ENCODE measurements around the gene SFSWAP. TPM values are rescaled to one million over a fixed set of nuclear protein-coding genes. Genes with fewer than 3 reads are reported as not detected.

Gene SFSWAP
- polyA plus RNA-seq, 1 donor from 2014 or later = 56.6 TPM

GRCh38 chr12:131753005-131753404 is 42.1 kb downstream of the SFSWAP start:
- H3K27ac ChIP-seq (ENCODE audit: low read length) = no peak overlapping the region
- H3K36me3 ChIP-seq (ENCODE audit: insufficient read depth, low read length) = peaks cover 11% of the 10 kb centered on the region
- TF ChIP-seq, protein P1, sequence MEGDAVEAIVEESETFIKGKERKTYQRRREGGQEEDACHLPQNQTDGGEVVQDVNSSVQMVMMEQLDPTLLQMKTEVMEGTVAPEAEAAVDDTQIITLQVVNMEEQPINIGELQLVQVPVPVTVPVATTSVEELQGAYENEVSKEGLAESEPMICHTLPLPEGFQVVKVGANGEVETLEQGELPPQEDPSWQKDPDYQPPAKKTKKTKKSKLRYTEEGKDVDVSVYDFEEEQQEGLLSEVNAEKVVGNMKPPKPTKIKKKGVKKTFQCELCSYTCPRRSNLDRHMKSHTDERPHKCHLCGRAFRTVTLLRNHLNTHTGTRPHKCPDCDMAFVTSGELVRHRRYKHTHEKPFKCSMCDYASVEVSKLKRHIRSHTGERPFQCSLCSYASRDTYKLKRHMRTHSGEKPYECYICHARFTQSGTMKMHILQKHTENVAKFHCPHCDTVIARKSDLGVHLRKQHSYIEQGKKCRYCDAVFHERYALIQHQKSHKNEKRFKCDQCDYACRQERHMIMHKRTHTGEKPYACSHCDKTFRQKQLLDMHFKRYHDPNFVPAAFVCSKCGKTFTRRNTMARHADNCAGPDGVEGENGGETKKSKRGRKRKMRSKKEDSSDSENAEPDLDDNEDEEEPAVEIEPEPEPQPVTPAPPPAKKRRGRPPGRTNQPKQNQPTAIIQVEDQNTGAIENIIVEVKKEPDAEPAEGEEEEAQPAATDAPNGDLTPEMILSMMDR (IDR thresholded peaks at IDR 0.05; ENCODE audit: poor library complexity, severe bottlenecking) = no peak
- TF ChIP-seq EZH2 (IDR thresholded peaks at IDR 0.05; ENCODE audit: borderline replicate concordance, insufficient read depth, low read length, poor library complexity, severe bottlenecking) (no peak), SMC3 (conservative IDR thresholded peaks at IDR 0.05; ENCODE audit: poor library complexity) (no peak), TAF1 (IDR thresholded peaks at IDR 0.05; ENCODE audit: low read depth) (no peak), MXI1 (conservative IDR thresholded peaks at IDR 0.05; ENCODE audit: poor library complexity, severe bottlenecking) (no peak), EP300 (conservative IDR thresholded peaks at IDR 0.05; ENCODE audit: poor library complexity, severe bottlenecking) (no peak), RAD21 (conservative IDR thresholded peaks at IDR 0.05) (no peak), POLR2AphosphoS5 (IDR thresholded peaks at IDR 0.05) (no peak)
- TF ChIP-seq, protein P2, sequence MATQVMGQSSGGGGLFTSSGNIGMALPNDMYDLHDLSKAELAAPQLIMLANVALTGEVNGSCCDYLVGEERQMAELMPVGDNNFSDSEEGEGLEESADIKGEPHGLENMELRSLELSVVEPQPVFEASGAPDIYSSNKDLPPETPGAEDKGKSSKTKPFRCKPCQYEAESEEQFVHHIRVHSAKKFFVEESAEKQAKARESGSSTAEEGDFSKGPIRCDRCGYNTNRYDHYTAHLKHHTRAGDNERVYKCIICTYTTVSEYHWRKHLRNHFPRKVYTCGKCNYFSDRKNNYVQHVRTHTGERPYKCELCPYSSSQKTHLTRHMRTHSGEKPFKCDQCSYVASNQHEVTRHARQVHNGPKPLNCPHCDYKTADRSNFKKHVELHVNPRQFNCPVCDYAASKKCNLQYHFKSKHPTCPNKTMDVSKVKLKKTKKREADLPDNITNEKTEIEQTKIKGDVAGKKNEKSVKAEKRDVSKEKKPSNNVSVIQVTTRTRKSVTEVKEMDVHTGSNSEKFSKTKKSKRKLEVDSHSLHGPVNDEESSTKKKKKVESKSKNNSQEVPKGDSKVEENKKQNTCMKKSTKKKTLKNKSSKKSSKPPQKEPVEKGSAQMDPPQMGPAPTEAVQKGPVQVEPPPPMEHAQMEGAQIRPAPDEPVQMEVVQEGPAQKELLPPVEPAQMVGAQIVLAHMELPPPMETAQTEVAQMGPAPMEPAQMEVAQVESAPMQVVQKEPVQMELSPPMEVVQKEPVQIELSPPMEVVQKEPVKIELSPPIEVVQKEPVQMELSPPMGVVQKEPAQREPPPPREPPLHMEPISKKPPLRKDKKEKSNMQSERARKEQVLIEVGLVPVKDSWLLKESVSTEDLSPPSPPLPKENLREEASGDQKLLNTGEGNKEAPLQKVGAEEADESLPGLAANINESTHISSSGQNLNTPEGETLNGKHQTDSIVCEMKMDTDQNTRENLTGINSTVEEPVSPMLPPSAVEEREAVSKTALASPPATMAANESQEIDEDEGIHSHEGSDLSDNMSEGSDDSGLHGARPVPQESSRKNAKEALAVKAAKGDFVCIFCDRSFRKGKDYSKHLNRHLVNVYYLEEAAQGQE (IDR thresholded peaks at IDR 0.05; ENCODE audit: borderline replicate concordance) = no peak
- H3K9me3 ChIP-seq (ENCODE audit: low read length) = no peaks in the 10 kb centered on the region
- H3K79me2 ChIP-seq (replicated peaks; ENCODE audit: insufficient read depth, low read length) = no peaks in the 10 kb centered on the region
- H3K9ac ChIP-seq (ENCODE audit: low read length) = no peak overlapping the region
- no peaks in the 10 kb centered on the region for H4K20me1 ChIP-seq (ENCODE audit: insufficient read depth)
- H3K27me3 ChIP-seq (ENCODE audit: insufficient read depth, low read depth, low read length) = no peaks in the 10 kb centered on the region
- H3K9me2 ChIP-seq (ENCODE audit: insufficient read depth, low read length) = no peaks in the 10 kb centered on the region
- H3K4me3 ChIP-seq (ENCODE audit: low read length) = no peak overlapping the region
- H2AFZ ChIP-seq (ENCODE audit: low read depth, low read length) = no peak overlapping the region
- H3K4me2 ChIP-seq (ENCODE audit: low read length) = no peak overlapping the region
- H3F3A ChIP-seq (ENCODE audit: insufficient read depth, low read length, poor library complexity, severe bottlenecking) = no peaks in the 10 kb centered on the region

- Histone ChIP-seq H3K9me2 (ENCODE audit: insufficient read depth, low read length) (no peaks in the 10 kb centered on the region), H4K20me1 (ENCODE audit: insufficient read depth) (no peaks in the 10 kb centered on the region), H3K36me3 (ENCODE audit: insufficient read depth, low read length) (peaks cover 11% of the 10 kb centered on the region), H3F3A (ENCODE audit: insufficient read depth, low read length, poor library complexity, severe bottlenecking) (no peaks in the 10 kb centered on the region), H2AFZ (ENCODE audit: low read depth, low read length) (no peak overlapping the region), H3K79me2 (replicated peaks; ENCODE audit: insufficient read depth, low read length) (no peaks in the 10 kb centered on the region), H3K27me3 (ENCODE audit: insufficient read depth, low read depth, low read length) (no peaks in the 10 kb centered on the region), H3K4me2 (ENCODE audit: low read length) (no peak overlapping the region), H3K27ac (ENCODE audit: low read length) (no peak overlapping the region), H3K9ac (ENCODE audit: low read length) (no peak overlapping the region), H3K4me3 (ENCODE audit: low read length) (no peak overlapping the region), H3K9me3 (ENCODE audit: low read length) (no peaks in the 10 kb centered on the region)
- TF ChIP-seq MXI1 (conservative IDR thresholded peaks at IDR 0.05; ENCODE audit: poor library complexity, severe bottlenecking) = no peak
- no peak for TF ChIP-seq EZH2 (IDR thresholded peaks at IDR 0.05; ENCODE audit: borderline replicate concordance, insufficient read depth, low read length, poor library complexity, severe bottlenecking)
- TF ChIP-seq, protein P2 (IDR thresholded peaks at IDR 0.05; ENCODE audit: borderline replicate concordance) = no peak
- no peak for TF ChIP-seq TAF1 (IDR thresholded peaks at IDR 0.05; ENCODE audit: low read depth)
- TF ChIP-seq, protein P1 (IDR thresholded peaks at IDR 0.05; ENCODE audit: poor library complexity, severe bottlenecking) = no peak
- no peak for TF ChIP-seq SMC3 (conservative IDR thresholded peaks at IDR 0.05; ENCODE audit: poor library complexity)
- no peak for TF ChIP-seq POLR2AphosphoS5 (IDR thresholded peaks at IDR 0.05)
- no peak for TF ChIP-seq RAD21 (conservative IDR thresholded peaks at IDR 0.05)
- TF ChIP-seq EP300 (conservative IDR thresholded peaks at IDR 0.05; ENCODE audit: poor library complexity, severe bottlenecking) = no peak
Observed at GRCh38 chr12:131753757-131754156, 42.9 kb downstream of the SFSWAP start.

All from neural cell (in vitro differentiated cells).